Measurements from ENCODE around the gene SMAP1.
A peak's percentile ranks its signal among the peaks of the same experiment; 100 is the strongest.

The SMAP1 gene

DNA sequence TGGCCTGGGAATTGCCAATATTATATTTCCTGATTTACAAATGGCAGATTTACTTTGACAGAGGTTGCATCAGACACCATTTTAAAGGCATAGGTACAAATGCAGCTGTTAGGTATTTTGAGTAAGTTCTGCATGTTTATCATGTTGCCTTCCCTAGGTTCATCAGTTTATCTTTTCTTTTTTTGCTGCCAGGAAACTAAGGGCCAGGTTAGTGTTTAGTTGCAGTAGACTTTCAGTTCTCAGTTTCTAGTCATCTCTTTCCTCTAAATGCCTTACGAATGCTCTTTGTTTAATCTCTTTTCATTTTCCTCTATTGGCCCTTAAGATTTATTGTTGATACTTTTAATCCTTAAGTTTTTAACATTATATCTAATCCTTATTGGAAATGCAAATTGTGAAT lies 129.9 kb downstream of the SMAP1 start:
- TF ChIP-seq, protein P1, sequence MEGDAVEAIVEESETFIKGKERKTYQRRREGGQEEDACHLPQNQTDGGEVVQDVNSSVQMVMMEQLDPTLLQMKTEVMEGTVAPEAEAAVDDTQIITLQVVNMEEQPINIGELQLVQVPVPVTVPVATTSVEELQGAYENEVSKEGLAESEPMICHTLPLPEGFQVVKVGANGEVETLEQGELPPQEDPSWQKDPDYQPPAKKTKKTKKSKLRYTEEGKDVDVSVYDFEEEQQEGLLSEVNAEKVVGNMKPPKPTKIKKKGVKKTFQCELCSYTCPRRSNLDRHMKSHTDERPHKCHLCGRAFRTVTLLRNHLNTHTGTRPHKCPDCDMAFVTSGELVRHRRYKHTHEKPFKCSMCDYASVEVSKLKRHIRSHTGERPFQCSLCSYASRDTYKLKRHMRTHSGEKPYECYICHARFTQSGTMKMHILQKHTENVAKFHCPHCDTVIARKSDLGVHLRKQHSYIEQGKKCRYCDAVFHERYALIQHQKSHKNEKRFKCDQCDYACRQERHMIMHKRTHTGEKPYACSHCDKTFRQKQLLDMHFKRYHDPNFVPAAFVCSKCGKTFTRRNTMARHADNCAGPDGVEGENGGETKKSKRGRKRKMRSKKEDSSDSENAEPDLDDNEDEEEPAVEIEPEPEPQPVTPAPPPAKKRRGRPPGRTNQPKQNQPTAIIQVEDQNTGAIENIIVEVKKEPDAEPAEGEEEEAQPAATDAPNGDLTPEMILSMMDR (IDR thresholded peaks at IDR 0.05; ENCODE audit: low read depth, low read length) = no peak
- H3K4me3 ChIP-seq (ENCODE audit: low read depth, low read length) = no peak overlapping the region
- no peak for DNase-seq (ENCODE audit: low read depth, low spot score)
- in situ Hi-C loops (cut with HindIII; ENCODE audit: low sequenced_read_pairs) = no loop called here

DNA sequence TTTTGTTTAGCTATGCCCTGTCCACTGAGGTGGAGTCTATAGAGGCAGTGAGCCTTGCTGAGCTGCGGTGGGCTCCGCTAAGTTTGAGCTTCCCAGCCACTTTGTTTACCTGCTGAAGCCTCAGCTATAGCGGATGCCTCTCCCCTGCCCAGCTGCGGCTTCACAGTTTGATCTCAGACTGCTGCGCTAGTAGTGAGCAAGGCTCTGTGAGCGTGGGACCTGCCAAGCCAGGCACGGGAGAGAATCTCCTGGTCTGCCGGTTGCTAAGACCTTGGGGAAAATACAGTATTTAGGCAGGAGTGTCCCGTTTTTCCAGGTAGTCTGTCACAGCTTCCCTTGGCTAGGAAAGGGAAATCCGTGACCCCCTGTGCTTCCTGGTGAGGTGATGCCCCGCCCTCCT lies 138.4 kb downstream of the SMAP1 start:
- in situ Hi-C loops (cut with HindIII; ENCODE audit: low sequenced_read_pairs) = no loop called here
- no peak overlapping the region for H3K4me3 ChIP-seq (ENCODE audit: low read depth, low read length)
- no peak for DNase-seq (ENCODE audit: low read depth, low spot score)
- TF ChIP-seq, protein P1 (IDR thresholded peaks at IDR 0.05; ENCODE audit: low read depth, low read length) = no peak

GRCh38 chr6:70811788-70812187 lies 144.1 kb downstream of the SMAP1 start:
- H3K4me3 ChIP-seq (ENCODE audit: low read depth, low read length) = no peak overlapping the region
- in situ Hi-C loops (cut with HindIII; ENCODE audit: low sequenced_read_pairs) = no loop called here
- TF ChIP-seq, protein P1 (IDR thresholded peaks at IDR 0.05; ENCODE audit: low read depth, low read length) = no peak
- DNase-seq (ENCODE audit: low read depth, low spot score) = peak; percentile 12

DNA sequence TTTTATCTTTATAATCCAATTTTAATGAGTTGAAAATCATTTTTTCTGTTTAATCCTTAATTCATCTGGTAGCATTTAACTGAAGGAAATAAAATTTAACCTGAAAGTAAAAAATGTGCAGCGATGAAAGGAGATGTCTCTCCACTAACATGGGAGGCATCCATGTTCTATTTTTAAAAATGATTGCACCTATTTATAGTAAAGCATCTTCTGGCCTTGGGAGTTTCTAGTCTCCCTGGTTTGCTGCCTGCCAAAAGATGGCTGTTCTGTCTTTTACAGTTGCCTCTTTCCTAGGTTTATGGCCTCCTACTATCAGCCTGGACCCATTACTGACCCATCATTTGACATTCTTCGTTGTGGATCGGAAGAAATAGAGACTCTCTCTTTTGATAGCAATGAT lies 146.2 kb downstream of the SMAP1 start:
- in situ Hi-C loops (cut with HindIII; ENCODE audit: low sequenced_read_pairs) = no loop called here
- H3K4me3 ChIP-seq (ENCODE audit: low read depth, low read length) = no peak overlapping the region
- TF ChIP-seq, protein P1 (IDR thresholded peaks at IDR 0.05; ENCODE audit: low read depth, low read length) = no peak
- DNase-seq (ENCODE audit: low read depth, low spot score) = no peak

DNA sequence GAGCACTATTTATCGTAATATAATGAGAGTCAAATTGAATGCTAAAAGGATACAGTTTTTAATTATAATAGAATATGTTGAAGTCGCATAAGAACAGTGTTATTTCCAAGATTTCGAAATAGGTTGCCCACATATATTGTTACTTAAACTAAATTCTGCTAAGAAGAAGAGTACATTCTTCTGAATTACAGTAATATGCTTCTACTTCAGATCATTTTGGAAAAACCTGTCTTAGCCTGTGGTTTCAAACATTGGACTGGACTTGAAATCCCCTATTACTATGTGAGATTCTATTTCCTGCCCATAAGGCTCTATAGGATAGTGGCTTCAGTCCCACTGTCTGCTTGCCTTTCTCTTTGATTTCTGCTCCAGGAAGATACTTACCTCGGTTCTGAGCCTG lies 152.0 kb downstream of the SMAP1 start:
- H3K4me3 ChIP-seq (ENCODE audit: low read depth, low read length) = no peak overlapping the region
- TF ChIP-seq, protein P1 (IDR thresholded peaks at IDR 0.05; ENCODE audit: low read depth, low read length) = no peak
- DNase-seq (ENCODE audit: low read depth, low spot score) = no peak
- in situ Hi-C loops (cut with HindIII; ENCODE audit: low sequenced_read_pairs) = no loop called here

DNA sequence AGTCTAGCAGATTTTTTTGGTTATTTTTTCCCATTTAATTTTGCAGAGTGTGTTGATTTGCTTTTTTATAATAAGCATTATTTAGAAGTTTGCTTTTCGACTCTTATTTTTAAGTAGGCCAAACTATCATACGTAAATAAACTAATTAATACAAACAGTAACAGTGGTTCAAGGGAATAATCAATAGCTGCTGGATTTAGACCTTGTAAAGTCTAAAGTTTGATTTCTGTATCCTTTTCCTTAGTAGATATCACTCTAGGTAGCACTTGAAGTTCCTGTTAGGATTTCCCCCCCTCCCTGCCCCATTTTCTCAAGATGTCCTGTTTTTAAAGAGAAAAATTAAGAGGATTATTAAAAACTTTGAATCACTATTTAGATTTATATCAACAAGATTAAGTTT lies 153.1 kb downstream of the SMAP1 start:
- TF ChIP-seq, protein P1 (IDR thresholded peaks at IDR 0.05; ENCODE audit: low read depth, low read length) = no peak
- in situ Hi-C loops (cut with HindIII; ENCODE audit: low sequenced_read_pairs) = no loop called here
- H3K4me3 ChIP-seq (ENCODE audit: low read depth, low read length) = no peak overlapping the region
- no peak for DNase-seq (ENCODE audit: low read depth, low spot score)

GRCh38 chr6:70821751-70822150 lies 154.1 kb downstream of the SMAP1 start:
- H3K4me3 ChIP-seq (ENCODE audit: low read depth, low read length) = no peak overlapping the region
- TF ChIP-seq, protein P1 (IDR thresholded peaks at IDR 0.05; ENCODE audit: low read depth, low read length) = no peak
- no peak for DNase-seq (ENCODE audit: low read depth, low spot score)
- in situ Hi-C loops (cut with HindIII; ENCODE audit: low sequenced_read_pairs) = no loop called here
